GM12873 (cell line): Measurements from ENCODE around the gene PNPLA7.

Source experiments
- CTCF ChIP-seq: IDR thresholded peaks from 2 replicates; pipeline ENCODE4 v1.5.1; 2012; ENCODE audit warnings: low read depth, mild to moderate bottlenecking, moderate library complexity, low read length, control low read depth; ENCODE audit not compliant: insufficient read depth; ENCODE audit errors: missing control alignments

Gene PNPLA7

GRCh38 chr9:137494104-137494544 lies 56.1 kb downstream of the PNPLA7 start:
- no peak for TF ChIP-seq CTCF

- no peak for TF ChIP-seq CTCF
Observed at GRCh38 chr9:137493364-137494103, 56.7 kb downstream of the PNPLA7 start.

GRCh38 chr9:137492464-137493363 lies 57.5 kb downstream of the PNPLA7 start:
- TF ChIP-seq CTCF = no peak

- TF ChIP-seq CTCF = no peak
Observed at GRCh38 chr9:137491735-137492432, 58.3 kb downstream of the PNPLA7 start.

- TF ChIP-seq CTCF = no peak
Observed at GRCh38 chr9:137490532-137491186, 59.5 kb downstream of the PNPLA7 start.

- TF ChIP-seq CTCF = no peak
Observed at GRCh38 chr9:137488906-137489305, 61.3 kb downstream of the PNPLA7 start.

GRCh38 chr9:137488327-137488653 lies 61.9 kb downstream of the PNPLA7 start:
- TF ChIP-seq CTCF = no peak
